ENCODE results near the gene TSC22D1.

GRCh38 chr13:44468874-44469273 is 107.3 kb downstream of the TSC22D1 start:
- no peak for TF ChIP-seq CTCF (IDR thresholded peaks at IDR 0.05)
- no peak for TF ChIP-seq POLR2A (IDR thresholded peaks at IDR 0.05)
